ENCODE data around the gene CCDC185.
A peak's percentile ranks its signal among the peaks of the same experiment; 100 is the strongest.

The CCDC185 gene

DNA sequence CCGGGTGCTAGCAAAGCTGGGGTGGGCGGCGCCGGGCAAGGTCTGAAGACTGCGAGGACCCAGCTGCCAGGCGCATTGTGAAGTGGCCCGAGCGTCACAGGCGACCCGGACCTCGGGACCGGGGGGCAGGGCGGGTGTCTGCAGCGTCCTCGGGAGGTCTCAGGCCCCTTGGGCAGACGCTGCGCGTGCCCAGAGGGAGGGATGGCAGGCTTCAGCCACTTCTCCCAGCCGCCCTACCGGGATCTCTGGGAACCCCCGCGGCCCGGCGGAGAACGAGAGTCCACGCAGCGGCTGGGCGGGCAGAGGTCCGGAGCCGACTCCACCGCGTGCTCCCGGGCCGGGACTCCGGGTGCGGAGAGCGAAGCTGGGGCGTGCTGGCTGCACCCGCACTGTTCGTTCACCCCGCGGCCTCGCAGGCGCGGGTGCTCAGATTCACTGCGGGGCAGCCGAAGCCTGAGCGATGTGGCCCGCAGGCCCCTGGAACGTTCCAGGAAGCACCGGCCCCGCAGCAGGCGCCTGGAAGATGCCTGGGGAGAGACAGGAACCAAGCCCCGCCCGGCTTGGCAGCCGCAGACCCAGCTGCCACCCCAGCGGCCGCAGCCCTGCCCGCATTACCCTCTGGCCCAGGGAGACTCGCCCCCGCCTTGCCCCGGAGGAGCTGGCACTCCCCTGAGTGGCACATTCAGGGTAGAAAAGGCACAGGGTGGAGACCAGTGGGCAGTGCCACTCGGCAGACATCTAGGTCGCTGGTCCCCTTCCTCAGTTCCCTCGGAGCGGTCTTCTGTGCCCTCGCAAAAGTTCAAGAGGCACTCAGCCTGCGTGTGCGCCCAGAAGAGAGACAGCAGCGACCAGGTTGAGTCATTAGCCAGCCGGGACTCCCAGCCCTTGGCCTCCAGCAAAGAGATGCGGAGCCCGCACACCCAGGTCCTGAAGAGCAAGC is at the start of gene CCDC185:
Gene CCDC185, plus strand, starts transcription at position 141 of the 940 bp plus-strand sequence. Its CDS starts 61 bp downstream, at position 202.
- no peak for DNase-seq (ENCODE audit: low read depth in 2 of 2)

DNA sequence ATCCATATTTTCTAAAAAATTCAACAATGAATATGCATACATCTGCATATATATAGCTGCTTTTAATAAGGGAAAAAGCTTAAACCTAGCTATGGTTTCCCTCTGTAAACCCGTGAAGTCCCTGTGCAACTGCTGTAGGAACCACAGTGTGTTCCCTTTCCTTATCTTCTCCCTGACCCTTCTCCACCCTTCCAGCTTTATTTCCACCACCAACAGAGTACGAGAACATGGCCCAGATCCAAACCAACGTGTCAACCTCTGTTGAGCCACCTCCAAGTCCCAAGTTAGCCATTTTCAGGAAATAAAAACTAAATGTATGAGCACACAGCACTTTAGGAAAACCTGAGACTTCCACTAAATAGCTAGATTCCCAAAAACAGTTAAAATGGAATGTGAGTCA is 49.5 kb upstream of the CCDC185 start:
- DNase-seq (ENCODE audit: low read depth in 2 of 2): no peak

DNA sequence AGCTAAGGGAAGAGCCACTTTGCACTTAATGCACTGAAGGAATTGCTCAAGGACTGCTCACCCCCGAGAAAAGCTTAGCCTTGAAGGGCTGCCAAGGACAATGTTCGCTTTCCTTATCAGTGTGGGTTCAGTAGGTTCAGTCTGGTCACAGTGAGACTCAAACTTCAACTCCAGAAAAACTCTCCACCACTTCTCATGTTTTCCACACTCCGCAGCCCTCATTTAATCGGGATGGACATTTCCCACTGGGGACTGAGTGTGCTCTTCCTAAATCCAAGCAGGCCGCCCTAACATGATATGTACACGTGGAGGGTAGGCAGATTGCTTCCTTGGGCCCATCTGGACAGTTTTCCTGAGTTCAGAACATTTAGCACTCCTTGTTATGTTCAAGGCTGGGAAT is 48.7 kb upstream of the CCDC185 start:
- DNase-seq (ENCODE audit: low read depth in 2 of 2): no peak

DNA sequence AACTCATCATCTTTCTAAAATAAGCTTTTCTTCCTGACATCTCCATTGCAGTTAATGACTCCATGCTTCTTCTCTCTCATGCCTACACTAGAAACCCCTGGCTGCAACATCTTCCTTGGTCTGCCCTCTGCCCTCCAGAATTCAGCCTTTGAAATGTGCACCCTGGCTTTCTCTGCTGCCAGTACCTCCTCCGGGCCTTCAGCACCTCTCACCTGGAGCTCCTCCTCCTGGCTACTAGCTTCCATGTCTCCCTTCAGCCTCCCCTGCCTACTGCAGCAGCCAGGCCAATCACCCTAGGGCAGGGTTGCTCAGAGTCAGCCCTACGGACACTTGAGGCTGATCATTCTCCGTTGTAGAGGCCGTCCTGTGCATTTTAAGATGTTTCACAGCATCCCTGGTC is 47.5 kb upstream of the CCDC185 start:
- DNase-seq (ENCODE audit: low read depth in 2 of 2): no peak

DNA sequence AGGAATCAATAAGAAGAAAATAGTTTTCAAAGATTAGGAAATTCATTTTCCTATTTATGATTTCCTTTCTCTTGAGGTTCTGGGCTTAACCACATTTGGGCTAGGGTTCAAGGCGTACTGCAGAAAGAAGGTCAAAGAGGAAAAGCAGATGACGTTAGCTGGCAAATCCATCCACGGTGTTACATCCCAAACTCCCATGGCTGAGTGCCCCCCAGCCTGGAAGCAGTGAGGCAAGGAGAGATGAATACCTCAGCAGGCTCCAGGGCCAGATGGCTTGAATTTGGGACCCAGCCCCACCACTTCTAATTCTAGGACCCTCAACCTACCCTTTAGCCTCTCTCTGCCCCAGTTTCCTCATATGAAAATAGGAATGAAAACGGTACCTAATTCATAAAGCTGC is 46.9 kb upstream of the CCDC185 start:
- no peak for DNase-seq (ENCODE audit: low read depth in 2 of 2)

DNA sequence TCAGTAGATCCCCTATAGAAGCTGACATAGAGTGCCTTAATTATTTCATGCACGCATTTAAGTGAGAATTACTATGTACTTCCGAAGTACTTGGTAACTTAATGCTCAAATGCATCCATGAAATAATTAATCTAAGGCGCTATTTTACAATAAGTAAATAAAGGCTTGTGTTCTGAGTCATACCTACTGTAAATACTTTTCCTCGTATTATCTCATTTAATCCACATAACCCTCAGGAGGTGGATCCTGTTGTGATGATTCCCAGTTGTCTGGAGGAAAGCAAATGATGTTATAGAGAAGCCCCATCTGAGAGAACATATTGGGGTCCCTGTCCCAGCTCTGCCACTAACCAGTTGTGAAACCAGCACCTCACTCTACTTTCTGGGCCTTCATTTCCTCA is 45.6 kb upstream of the CCDC185 start:
- DNase-seq (ENCODE audit: low read depth in 2 of 2): no peak

DNA sequence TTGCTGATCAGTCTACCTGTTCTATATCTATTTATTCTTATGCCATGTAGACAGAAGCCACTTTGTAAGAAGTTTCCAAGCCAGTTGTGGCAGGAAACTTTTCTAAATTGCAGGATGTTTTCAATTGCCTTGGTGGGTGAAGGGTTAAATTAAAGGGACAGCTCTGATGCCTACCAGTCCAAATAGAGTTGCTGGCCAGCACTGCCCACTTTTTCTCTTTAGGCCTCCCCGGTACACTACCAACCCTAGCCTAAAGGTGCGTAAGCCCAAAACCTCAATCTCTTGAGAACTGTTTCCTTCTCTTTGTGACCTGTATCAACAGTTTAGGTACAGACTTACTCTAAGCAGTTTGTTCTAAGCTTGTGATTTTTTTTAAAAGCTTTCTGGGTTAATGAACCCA is 44.8 kb upstream of the CCDC185 start:
- no peak for DNase-seq (ENCODE audit: low read depth in 2 of 2)

DNA sequence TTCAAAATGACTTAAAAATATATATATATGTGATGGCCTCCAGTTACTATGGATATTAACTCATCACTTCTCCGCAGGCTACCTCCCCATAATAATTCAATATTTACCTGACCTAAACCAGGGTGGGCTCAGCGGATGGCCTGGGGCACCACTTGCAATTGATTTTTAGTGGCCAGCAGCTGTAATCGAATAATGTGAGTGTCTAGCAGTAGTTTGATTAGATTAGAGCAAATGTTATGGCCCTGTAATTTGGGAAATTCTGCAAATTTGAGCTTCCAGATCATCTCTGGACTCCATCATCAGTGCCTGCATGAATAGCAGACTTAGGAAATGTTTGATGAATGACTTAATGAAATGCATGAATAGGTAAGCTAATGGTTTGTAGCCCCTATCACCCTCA is 44.0 kb upstream of the CCDC185 start:
- no peak for DNase-seq (ENCODE audit: low read depth in 2 of 2)

DNA sequence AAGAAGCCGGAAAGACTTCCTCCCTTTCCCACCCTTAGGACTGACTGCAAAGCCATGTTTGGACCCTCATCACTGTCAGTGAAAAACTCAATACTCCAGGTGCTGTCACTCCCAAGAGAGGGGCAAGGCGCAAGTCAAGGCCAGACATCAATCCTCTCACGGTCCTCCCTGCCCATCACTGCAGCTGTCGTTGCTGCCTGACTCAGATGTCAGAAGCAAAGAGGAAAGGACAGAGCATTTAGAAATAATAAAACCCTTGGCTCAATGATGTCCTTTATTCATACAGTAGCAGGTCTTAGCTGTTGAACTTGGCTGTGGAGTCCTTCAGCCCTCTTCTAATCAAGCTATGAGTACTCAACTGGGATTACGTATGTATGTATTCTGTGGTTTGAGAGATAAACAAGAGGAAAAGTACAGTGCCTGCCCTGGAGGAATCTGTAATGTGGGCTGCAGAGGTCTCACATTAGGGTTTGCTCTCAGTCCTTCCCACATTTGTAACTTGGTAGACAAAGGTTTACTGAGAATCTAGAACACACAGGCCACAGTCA is 42.8 kb upstream of the CCDC185 start:
- no peak for DNase-seq (ENCODE audit: low read depth in 2 of 2)

DNA sequence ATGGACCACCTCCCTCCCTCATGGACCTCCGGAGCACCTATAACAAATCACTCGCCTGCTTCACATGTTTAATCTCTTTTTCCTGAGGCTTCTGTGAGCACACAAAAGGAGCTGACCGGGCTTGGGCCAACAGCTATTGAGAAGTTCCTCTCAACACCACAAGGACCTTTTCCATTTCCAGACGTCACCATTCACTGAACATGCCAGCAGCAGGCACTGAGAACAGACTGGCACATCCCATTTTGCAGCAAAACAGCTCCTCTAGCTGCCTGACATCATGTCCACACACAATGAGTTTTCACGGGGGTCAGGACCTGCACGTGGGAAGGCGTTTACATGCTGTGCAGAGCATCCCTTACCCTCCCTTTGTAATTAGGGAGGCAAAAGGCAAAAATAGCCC is 40.3 kb upstream of the CCDC185 start:
- no peak for DNase-seq (ENCODE audit: low read depth in 2 of 2)

DNA sequence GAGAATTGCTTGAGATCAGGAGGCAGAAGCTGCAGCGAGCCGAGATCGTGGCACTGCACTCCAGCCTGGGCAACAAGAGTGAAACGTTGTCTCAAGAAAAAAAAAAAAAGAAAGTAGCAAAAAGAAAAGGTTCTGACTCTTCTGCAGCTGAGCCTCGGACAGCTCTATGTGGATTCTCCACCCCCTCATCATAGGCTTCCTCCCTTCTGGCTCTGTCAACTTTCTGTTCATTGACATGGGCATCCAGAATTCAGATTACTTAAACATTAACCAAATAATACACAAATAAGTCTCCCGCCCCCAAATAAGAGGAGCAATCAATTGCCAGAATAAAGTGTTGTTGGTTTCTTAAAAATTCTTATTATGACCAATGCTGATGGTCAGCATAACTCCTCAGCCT is 39.3 kb upstream of the CCDC185 start:
- DNase-seq (ENCODE audit: low read depth in 2 of 2): no peak

DNA sequence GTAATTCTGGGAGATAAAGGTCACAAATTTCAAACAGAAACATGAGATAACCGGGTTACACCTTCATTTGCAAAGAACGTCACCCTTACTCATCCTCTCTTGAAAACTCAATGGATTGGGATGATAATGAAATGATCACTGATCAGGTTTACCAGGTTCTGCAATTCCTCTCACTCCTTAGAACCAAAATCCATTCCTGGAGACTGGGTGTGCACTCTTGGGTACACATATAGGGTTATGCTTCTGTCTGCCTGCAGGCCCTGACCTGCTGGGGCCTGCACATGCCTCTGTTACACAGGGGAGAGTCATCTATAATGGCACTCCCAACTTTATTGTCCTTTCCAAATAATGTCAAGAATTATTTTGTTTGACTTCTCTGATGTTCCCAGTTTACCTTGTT is 37.5 kb upstream of the CCDC185 start:
- no peak for DNase-seq (ENCODE audit: low read depth in 2 of 2)

DNA sequence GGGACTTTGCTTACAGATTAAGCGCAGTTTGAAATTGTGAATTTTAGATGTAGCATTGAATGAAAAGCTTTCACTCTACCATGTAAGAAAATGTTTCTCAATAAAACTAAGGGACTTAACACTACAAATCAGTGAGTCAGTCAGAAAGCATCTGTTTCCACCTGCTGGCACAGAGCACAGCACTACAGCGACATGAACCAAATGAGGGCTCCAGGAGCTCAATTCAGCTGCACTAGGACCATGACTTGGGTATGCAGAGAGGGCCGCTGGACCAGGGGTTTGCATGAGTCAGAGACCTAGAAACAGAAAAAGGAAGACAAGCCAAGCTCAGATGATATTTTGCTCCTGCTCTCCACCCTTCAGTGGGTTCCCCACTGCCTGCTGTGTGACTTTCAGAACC is 34.4 kb upstream of the CCDC185 start:
- no peak for DNase-seq (ENCODE audit: low read depth in 2 of 2)

DNA sequence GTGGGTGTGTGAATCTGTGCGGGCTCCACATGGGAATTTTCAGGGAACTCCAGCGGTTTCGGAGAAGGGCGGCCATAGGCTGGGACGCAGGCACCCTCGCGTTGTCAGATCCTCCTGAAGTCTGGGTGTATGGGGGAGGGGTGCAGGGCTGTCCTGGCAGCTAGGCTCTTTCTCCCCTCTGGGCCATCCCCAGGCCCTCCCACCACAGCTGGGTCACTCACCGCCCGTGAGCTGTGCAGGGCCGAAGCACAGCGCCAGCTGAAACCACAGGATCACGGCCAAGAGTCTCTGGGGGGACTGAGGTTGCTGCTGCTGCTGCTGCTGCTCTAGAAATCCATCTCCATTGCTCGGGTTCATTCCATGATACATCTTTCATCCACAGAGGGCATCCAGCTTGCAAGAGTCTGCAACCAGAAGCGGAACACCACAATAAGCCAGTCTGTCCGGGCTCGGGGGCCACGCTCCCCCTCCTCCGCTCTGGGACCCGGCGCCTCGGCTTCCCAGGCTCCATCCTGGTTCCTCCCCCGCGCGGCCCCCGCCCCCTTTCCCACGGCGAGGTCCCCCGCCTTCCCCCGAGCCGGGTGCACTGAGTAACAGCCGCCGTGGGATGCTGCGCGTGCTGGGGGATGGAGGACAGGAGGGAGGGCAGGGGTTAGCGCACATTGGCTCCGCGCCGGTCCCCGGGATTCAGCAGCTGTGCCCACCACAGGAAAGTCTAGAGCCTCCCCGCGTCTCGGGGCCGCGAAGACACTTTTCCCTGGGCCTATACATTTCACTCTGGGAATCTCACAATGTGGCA is 30.0 kb upstream of the CCDC185 start:
- peak in 1 of 2 donors; percentile 4 for DNase-seq (ENCODE audit: low read depth in 2 of 2)

DNA sequence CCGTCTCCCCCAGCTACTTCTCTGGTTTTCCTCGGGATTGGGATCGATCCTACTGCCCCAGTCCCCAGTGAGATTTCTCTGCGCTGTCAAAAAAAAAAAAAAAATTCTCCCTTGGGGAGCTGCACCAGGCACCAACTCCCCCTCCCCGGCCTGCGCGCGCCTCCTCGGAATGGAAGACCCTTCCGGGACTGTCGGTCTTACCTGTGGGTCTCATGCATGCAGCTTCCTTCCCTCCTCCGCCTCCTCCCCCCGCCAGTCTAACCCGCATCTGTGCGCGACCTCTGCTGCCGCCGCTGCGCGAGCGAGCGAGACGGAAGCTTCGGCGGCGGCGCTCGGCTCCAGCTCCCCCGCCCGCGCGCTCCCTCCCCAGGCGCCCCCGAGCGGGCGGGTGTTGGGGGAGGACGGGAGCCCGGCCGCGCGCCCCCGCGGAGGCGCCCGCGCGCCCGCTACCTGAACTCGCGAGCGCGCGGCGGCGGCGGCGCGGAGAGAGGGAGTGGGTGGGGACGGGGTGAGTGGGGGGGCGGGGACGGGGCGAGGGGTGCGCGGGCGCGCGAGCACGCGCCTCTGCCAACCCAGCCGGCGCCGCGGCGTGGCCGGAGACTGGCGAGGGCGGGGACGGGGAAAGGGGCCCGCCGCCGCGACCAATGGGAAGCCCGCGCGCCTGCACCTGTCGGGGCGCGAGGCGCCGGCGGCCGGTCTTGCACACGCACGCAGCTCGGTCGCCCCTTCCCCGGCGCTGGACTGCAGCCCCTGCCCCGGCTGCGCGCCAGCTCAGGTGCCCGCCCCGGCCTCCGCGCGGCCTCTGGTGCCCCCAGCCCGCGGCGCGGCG is 29.1 kb upstream of the CCDC185 start, which contains the start of gene SUSD4:
Gene SUSD4, minus strand, starts transcription at position 321 of the 829 bp plus-strand sequence. CDS start 751 bp downstream, outside the sequence.
- peak; percentile 42 to 64 for DNase-seq (ENCODE audit: low read depth in 2 of 2)

DNA sequence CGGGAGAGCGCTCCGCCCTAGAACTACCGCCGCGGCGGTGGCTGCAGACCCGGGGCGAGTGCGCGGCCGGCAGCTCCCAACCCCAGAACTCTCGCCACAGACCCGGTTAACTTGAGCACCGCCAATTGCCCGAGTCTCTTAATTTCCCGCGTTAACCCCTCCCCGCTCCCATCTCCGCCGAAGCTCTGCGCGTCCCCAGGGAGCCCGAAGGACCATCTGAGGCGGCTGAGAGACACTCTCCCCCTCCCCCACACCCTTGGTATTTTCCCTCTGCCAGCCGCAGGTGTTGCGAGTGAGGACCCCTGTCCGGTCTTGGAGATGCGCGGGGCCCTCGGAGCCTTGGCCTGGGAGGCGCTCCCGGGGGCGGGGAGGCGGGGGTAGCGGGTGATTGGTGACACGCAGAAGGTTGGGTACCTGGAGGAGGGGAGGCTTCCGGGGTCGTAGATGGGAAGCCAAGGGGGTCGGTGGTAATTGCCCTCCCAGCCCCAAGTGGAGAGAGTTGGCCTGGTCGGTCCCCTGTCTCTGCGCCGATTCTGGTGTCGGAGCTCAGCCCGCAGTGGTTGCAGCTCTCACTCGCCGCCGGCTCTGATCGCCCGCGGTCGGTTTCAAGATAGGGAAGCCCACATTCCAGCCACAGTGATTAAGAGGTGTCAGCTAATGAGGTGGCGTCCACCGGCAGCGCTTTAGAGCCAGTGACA is 28.4 kb upstream of the CCDC185 start:
- peak in 1 of 2 donors; percentile 6 for DNase-seq (ENCODE audit: low read depth in 2 of 2)

DNA sequence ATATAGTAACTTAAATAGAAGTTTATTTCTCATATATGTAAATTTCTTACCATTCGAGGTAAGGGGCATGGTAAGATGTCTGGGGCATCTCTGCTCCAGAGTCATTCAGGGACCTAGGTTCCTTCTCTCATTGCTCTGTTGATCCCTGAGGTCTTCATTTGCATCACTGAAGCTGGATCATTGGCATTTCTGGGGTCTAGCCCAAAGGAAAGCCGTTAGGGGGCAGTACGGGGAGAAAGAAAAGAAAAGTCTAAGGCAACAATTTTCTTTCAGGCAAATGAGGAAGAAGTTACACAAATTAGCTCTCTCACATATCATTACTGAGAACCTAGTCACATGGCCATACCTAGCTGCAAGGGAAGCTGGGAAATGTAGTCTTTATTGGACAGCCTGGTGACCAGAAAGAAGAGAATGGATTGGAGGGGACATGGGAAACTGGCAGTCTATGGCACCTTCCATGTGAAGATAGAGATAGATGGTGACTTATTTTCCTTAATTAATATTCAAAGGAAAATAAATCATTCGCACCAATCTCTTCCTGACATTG is 19.1 kb upstream of the CCDC185 start:
- DNase-seq (ENCODE audit: low read depth in 2 of 2): no peak

DNA sequence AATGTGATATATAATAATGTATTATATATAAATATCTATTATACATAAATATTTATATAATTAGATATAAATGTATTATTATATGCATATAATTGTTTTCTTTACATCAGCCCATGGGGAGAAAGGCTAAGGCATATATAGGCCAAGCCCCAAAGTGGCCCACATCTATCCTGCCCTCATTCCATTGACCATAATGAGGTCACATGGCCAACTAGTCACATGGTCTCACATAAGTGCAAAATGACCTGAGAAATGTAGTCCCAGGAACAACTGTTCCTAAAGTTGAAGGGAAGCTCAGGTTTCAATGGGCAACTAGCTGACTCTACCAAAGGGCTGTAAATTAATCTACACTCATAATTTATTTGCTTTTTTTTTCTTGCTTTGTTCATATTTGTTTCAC is 14.5 kb upstream of the CCDC185 start:
- DNase-seq (ENCODE audit: low read depth in 2 of 2): no peak

DNA sequence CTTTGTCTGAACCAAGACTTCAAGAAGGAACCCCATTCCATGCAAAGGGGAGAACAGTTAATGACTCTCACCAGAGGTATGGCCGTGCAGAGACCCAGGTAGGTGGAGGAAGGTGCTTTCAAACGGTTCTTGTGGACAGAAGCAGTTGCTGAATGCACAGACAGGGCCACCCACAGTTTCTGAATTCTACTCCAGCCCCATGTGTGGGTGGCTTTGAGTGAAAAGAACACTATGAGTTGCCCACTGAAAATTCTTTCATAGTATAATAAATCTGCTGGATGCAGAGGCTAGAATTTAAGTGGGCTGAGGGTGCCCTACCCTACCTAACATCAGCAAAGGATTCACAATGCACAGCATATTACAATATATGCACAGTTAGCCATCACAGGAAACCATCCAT is 7.2 kb upstream of the CCDC185 start:
- no peak for DNase-seq (ENCODE audit: low read depth in 2 of 2)

DNA sequence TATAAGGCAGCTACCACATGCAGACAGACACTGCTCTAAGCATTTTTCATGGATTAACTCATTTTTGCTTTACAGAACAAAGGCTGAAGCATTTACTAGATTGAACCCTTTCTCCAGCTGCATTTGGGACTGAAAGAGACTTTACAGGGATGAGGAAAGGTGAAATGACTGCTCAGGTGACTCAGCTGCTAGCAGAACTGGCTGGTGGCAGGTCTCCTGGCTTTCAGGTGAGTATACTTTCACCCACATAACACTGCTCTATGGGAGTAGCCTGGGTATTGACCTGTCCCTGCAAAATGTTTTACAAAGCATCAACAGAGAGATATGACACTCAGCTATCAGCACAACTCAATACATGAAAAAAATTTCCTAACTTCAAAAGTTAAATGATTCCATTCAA is 2.6 kb upstream of the CCDC185 start:
- DNase-seq (ENCODE audit: low read depth in 2 of 2): no peak

DNA sequence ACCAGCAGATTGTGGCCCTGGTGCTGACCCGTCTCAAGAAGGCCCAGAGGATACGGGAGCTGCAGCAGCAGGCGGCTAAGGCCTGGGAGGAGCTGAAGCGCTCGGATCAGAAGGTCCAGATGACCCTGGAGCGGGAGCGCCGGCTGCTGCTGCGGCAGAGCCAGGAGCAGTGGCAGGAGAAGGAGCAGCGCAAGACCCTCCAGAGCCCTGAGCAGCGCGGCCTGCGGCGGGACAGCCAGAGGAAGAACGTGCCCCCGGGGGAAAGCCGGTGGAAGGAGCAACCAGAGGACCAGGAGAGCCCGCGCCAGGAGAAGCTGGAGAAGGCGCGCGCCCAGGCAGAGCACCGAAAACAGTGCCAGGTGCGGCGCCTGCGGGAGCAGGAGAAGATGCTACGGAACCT is 1.0 kb downstream of the CCDC185 start:
- no peak for DNase-seq (ENCODE audit: low read depth in 2 of 2)

Data from stimulated activated CD8-positive, alpha-beta memory T cell treated with anti-CD3 and anti-CD28 coated beads, Interleukin-7, amount 100 ng/mL, for 4 hours (primary cell).